Posterior vena cava (tissue), 2 donors: ENCODE measurements around the gene UQCRC1. TPM values are rescaled to one million over a fixed set of nuclear protein-coding genes. Genes with fewer than 3 reads are reported as not detected.
A peak's percentile ranks its signal among the peaks of the same experiment; 100 is the strongest.

Source experiments
- DNase-seq: peaks from one replicate; pipeline ENCODE4 v3.0.0-alpha.2; 2020; ENCODE audit warnings: low spot score
- intact Hi-C, 2 donors: fragments of 100-400 bp; cut with DNase I; formaldehyde crosslinking; loops; one replicate each; pipeline versions ENCODE4 v1.14.1 to v1.14.2; 2022 to 2023
- total RNA-seq, 2 donors: library from RNA; stranded (reverse); fragmentation: NEBNext Ultra II Directional; extraction: Animal tissue kit (Norgen Biotek cat#: 25700); gene quantifications; one replicate each; pipeline ENCODE4 v1.2.1, GENCODE V29; 2021
- donor health status: DM: yes; HTN: yes; CAD: no.
- donor health status: DM: yes; HTN: yes; CAD: no.

The UQCRC1 gene
- total RNA-seq, 2 donors from 2014 or later: 134 to 135 TPM

DNA sequence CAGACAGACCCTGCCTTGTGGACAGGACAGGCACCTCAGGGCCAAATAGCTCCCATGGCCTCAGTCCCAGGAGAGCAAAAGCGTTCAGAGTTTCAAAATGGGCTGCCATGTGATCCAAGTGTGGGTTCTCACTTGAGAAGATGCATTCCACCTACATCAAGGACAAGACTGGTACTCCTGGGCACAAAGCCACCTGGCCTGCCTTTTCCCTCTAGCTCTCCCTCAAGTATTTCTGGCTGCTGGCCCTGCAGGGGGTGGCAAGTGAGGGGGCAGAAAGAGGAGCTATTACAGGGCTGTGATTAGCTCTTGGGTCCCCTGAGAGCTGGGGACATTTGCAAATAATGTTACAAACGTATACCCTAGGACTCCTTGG is 7.8 kb downstream of the UQCRC1 start:
- DNase-seq: no peak
- intact Hi-C loops: no loop called here

DNA sequence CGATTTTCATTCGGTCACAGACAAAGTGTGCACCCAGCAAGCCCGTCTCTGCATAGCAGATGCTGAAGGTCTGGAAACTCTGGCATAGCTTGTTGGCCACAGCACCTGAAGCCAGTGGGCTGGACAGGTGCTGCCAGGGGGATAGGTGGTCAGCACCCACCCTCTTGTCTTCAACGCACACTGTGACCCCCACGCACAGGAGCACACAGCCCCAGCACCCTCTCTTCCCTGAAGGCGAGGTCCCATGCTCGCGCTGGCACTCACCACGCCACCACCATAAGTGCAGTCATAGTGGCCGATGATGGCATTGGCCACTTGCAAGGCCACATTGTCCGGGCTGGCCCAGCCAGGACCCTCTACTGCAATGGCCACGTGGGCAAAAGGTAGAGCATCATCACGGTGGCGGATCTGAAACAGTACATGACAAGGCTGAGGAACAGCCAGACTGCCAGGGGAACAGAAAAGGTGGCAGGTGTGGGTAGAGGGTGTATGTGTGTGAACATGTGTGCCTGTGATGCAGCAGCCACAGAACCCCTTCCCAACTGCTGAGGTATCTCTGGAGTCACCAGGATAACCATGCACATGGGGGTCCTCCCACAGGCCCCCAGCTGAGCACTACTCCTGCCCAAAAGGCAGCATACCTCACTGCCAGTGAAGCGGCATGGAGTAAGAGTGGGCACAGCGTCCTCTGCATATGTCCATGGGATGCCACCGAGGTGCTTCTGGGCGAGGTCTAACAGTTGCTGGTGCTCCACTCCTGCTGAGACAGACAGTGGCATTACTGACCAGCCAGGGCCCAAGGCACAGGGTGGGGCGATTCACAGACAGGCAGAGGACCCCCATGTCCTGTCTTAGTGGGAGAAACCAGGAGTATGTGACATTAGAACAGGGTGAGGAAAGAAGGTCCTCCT is 8.5 kb downstream of the UQCRC1 start:
- intact Hi-C loops: no loop called here
- DNase-seq: no peak

DNA sequence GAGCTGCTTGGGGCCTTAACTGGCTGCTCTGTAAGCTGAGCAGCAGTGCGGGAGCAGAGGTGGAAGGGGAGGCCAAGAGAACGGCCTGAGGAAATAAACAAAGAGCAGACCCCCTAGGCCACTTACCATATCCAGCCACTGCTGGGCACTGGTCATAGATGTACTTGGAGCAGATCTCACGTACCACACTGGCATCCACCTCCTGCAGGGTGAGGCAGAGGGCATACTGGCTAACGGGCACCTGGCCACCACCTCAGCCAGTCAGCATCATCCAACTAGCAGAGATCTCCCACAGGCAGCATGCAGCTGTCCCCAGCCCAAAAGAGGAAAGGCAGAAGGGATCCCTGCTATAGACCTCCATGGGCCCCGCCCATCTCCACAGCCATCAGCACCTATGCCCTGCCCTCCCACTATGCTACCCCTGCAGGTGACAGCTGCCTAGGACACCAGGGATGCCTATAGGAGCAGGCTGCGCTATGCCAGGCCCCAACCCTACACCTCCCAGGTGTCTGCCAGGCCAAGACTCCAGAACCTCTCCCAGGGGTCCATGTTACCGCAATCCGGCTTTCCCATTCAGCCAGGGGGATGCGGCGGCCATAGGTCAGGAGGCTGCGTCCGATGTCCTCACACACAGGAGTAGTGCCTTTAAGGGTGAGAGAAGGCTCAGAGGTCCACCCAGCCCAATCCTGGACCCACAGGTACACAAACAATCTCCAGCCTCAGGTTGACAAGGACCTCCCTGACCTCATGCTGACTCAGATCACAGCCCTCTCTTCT is 9.7 kb downstream of the UQCRC1 start:
- no peak for DNase-seq
- intact Hi-C loops: no loop called here

DNA sequence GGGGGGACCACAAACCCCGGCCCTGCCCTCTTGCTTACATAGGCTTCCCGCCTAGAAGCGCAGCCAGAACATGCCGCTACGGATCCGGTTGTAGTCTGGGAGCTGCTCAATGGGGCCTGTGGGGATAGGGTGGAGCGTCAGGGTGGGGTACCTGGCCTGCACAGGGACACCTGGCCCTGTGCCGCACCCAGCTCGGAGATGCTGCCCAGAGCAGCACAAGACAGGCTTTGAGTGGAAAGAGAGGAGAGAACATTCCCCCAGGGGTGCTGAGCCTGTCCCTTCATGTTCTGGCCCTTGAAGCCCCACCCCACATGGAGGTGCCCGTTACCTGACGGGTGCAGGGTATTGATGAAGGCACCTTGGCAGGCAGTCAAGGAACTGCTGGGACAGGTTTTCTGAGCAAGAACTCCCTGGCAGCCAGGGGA is 10.4 kb downstream of the UQCRC1 start:
- intact Hi-C loops: no loop called here
- DNase-seq: no peak

DNA sequence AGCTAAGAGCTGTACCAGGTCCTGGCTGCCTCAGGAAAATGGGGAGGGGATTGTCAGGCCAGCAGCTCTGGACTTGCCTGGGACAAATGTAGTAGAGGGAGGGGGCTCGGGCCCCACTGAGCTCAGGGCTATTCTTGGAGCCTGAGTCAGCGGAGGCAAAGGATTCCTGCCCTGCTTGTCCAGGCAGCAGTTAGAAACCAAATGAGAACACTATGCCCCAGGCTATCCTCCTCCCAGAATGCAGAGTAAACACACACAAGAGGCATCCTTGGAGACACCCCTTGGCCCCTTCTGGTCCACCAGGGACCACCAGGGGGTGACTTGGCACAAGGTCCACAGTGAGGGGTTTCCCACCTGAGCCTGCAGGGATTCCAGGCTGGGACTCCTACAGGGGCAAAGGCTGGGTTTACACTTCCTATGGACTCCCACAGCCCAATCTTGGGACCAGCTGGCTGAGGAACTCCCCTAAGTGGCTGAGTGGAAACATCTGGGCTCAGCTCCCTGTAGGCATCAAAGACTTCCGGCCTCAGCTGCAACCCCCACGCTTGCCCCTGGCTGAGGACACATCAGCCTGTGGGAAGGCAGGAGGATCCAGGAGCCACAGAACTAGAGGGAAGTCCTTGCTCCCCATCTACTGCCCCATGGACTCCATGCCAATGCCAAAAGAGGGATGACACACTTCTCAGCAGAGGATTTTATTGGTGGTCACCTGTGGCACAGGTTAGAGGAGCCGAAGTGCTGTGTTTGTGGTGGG is 10.9 kb downstream of the UQCRC1 start:
- intact Hi-C loops: no loop called here
- DNase-seq: no peak

DNA sequence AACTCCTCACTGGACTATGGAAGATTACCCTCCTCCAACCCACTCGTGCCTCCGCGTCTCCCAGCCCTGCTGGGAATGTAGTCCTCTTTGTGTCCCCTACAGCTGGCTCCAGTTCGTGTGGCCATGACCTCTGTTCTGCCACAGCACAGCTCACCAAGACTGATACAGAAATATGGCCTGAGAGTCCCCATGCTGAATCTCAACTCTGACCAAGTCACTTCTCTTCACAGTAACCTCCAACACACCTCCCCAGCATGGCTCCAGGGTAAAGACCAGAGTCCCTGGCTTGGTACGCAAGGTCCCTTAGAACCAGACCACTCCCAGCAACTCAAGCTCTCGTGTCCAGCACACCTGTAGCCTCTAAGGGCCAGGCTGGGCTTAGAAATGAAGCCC is 12.0 kb downstream of the UQCRC1 start:
- intact Hi-C loops: no loop called here
- DNase-seq: no peak

DNA sequence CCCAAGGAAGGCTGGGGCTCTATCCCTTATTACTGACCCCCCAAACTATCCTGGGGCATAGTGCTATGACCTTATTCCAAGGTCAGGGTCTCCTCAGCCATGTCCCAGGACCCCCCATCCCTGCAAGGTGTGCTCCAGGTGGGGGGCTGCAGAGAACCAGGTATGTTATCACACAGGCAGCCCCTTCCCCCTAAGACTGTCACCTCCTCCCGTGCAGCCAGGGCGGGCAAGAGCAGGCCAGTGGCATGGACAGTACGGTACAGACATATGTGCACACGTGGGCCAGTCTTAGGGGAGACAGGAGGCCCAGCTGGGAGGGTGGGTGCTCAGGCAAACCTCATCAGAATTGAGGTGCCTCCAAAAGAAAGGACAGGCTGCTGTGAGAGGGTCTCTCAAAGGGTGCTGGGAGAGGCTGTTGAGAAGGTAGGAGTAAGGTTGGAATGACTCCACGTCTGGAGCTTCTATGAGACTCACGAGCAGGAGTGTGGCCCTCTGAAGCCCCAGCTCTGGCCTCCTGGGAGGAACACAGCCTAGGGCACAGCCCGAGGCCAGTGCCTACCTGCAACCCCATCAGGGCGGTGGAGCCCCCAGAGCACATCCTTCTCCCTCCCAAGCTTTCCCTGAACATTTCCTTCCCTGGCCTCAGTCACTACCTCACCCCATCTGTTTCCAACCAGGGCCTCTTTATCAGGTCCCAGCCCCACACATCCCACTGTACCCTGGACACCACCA is 12.6 kb downstream of the UQCRC1 start:
- no peak for DNase-seq
- intact Hi-C loops: no loop called here

DNA sequence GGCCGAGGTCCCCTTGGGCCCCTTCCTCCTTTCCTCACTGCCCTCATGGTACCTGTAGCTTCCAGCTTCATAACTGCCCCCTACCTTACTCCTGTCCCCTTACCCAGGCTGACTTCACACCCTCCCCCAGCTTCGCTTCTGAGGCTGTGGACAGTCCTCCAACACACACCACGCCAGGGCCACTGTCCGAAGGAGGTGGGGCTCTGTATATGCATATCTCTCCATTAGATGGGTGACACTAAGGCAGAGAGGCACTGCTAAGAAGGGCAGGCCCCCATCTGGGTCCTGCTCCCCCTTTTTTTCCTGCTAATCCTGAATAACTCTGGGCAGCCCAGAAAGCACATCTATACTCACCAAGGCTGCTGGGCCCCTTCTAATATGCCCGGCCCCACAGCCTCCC is 13.3 kb downstream of the UQCRC1 start:
- intact Hi-C loops: no loop called here
- DNase-seq: no peak

DNA sequence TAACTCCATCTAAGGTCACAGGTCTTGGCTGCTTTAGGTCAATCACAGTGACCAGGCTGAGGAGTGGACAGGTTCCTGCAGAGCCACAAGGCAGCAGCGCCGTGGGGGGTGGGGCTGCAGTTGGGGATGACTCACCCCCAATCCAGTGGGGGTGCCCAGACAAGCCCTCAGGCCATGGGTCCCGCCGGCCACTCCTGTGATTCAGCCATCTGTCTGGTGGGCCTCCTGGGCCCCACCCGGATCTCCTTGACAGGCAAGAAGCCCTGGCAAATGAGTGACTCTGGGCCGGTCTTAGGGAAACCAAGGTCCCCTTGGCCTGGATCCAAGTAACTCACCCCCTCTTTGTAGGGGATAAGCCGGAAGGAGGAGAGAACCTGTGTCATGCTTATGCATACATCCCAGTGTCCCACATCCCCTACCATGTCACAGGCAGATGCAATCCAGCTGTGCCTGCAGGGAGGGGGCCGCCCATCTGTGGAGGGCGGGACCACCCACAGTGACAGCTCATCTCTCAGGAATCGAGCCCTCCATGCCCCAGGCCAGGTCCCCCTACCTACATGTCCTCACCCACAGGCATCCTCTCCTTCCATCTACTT is 13.8 kb downstream of the UQCRC1 start:
- peak; percentile 93 for DNase-seq
- intact Hi-C loops: no loop called here

DNA sequence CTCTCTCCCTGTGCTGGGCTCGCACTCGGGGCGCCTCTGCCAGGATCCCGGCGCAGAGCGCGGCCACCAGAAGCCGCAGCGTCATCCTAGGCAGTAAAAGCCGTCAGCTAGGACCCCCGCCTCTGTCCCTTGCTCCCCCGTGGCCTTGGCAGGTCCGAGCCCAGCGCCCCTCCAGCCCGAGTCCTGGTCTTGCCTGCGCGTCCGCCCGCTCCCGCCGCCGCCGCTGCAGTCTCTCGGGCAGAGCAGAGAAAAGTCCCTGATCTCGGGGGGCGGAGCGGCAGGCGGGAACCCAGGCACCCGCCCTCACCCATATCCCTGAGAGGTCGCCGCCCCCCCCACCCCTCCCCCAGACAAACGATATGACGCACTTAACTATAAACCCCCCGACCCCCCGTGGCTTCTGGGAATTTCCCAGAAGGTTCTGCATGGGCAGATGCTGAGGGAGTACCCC is 14.3 kb downstream of the UQCRC1 start, which contains the start of gene COL7A1:
COL7A1 (minus strand) TSS at position 255 of the 451 bp plus-strand sequence; CDS start at position 85, 170 bp downstream.
- intact Hi-C loops: no loop called here
- no peak for DNase-seq

DNA sequence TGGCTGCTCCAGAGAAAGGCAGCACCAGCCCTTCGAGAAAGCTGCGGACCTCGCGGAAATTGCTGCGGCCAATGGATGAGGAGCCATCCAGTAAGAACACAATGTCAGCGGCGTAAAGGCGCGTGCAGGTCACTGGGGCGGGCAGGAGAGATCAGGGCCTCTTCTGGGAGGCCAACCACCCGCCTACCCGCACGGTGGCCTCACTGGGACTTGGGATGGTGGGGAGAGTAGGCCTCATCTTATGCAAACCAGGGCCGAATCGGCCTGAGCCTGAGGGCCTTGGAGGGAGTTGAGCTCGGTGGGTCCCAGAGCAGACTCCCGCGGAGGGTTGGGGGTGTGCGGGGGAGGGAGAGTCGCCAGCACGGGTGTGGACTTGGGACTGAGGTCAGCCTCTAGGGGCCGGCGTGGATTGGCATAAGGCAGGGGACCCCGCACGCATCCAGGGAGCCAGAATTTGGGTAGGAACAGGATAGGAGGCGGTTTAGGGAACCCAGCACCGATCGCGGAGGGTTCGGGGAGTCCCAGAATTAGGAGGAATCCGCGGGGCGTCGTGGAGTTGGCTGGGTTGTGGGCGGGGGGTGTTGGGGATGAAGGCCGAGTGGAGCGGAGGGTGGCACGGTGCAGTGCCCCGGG is 14.9 kb downstream of the UQCRC1 start:
- no peak for DNase-seq
- intact Hi-C loops: no loop called here

DNA sequence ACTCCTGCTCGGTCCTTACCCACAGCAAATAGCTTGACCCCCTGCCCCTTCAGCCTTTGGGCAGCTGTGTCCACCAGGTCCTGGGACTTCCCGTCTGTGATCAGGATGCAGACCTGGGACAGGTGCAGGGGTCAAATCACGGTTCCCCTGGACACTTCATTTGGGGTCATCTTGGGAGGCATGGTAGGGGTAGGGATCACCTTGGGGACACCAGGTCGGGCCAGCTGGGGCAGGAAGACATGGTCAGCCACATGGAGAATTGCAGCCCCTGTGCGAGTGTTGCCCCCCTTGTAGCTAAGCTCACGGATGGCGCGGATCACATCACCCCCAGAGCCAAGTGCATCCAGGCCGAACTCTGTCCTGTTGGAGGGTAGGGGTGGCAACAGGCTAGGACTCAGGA is 16.1 kb downstream of the UQCRC1 start:
- no peak for DNase-seq

DNA sequence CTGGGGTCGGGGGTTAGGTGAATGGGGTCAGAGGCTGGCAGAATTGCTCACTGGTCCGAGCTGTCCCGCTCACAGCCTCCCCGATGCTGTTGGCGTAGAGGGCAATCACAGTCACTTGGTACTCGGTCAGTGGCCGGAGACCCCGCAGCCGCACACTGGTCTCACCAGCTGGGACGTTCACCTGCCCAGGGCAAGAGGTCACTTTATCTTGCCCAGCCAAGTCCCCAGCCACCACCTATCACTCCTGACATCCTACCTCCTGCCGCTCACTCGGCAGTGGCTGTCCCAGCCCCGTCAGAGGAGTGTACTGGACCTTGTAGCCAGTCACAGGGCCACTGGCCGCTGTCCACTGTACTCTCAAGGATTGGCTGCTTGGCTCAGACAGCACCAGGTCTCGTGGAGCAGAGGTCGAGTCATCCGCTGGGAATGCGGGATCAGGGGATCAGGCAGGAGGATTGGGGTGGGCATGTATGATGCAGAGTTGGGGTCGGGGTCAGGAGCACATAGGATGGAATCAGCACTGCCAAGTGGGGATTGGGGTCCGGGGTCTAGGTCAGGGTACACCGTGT is 16.8 kb downstream of the UQCRC1 start:
- intact Hi-C loops: no loop called here

More for the DNA sequence above, 16.1 kb downstream of the UQCRC1 start:
- intact Hi-C loops: no loop called here

DNA sequence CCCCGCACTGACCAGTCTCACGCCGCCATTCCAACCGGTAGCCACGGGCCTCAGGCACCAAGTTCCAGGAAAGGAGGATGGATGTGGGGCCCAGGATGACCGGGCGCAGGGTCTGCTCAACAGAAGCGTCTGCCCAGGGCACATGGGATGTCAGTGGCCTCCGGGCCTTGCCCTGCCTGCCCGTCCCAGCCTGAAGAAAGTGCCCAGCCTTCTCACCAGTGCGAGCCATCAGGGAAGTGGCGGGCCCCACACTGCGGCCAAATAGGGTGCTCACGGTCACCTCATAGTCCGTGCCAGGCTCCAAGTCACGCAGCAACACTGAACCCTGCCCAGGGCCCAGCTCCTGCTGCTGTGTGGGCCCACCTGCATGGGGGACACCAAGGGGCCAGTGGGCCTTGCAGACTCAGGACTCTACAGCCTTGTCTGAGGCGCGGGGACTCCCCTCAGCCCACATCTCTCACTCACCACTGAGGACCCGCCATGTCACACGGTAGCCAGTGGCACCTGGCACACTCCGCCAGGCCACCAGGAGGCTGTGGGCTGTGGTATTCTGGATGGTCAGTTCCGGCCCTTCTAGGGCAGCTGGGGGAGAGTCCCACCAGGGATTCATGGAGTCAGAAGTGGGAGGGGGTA is 17.4 kb downstream of the UQCRC1 start:
- DNase-seq: no peak
- intact Hi-C loops: no loop called here

More for the DNA sequence above, 16.8 kb downstream of the UQCRC1 start:
- DNase-seq: no peak

DNA sequence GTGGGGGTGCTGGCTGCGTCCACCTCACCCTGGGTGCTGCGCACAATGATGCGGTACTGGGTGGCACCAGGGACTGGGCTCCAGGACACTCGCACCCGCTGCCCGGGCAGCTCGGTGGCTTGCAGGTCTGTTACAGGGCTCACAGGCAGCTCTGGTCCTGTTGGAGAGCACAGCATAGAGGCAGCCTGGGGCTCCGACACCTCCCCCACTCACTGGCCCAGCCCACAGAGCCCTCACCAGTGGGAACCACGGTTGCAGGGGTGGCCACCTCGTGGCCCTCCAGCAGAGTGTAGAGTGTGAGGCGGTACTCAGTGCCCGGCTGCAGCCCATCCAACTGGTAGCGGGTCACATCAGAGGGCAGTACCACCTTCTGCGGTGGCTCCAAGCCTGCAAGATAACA is 18.0 kb downstream of the UQCRC1 start:
- intact Hi-C loops: no loop called here

DNA sequence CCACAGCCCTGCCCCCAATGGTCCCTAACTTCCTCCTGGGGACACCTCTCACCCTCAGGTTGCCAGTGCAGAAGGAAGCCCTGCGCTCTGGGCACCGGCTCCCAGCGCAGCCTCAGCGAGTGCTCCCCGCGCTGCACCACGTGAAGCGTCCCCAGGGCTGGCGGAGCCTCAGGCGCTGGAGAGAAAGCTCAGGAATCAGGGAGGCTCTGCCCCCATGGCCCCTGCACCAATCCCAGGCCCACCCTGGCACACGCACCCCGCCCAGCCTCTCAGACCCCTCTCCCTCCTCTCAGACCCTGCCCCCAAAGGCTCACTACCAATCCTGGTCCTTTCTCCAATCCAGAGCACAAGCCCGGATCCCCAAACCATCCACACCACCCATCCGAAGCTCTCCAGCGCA is 21.2 kb downstream of the UQCRC1 start:
- intact Hi-C loops: no loop called here

More for the DNA sequence above, 18.0 kb downstream of the UQCRC1 start:
- DNase-seq: no peak

DNA sequence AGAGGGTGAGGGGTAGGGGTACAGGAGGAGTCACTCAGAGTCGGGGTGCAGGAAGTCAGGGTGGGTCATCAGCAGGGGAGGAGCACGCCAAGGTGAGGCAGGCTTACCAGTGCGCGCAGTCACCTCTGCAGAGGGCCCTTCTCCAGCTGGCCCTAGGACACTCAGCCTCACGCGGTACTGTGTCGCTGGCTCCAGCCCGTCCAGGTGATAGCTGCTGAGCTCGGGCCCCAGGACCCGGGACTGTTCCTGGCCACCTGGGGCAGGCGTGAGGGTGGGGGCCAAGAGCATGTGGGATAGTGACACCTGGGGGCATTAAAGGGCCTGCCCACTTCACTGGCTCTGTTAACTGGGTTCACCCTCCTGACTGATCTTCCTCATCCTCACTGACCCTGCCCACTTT is 21.8 kb downstream of the UQCRC1 start:
- intact Hi-C loops: no loop called here
- DNase-seq: no peak

More for the DNA sequence above, 21.2 kb downstream of the UQCRC1 start:
- DNase-seq: no peak
